Mammary epithelial cell (primary cell): ENCODE measurements around the gene CLCN4.

Experiments
- EZH2 ChIP-seq: IDR thresholded peaks from 2 replicates; pipeline ENCODE4 v1.6.1; 2012; ENCODE audit warnings: low read length, inconsistent platforms, borderline replicate concordance
- TF ChIP-seq, protein P1 (sequence below), 2 donors: IDR thresholded peaks in 1 of 2; conservative IDR thresholded peaks in 1 of 2; 2 replicates each; pipeline ENCODE4 v1.5.1; 2011 to 2012; ENCODE audit warnings: inconsistent platforms in 2 of 2, low read length in 2 of 2, mild to moderate bottlenecking in 2 of 2, control low read depth in 1 of 2, low read depth in 1 of 2; ENCODE audit not compliant: insufficient read depth in 1 of 2; ENCODE audit errors: extremely low read depth in 1 of 2

DNA sequence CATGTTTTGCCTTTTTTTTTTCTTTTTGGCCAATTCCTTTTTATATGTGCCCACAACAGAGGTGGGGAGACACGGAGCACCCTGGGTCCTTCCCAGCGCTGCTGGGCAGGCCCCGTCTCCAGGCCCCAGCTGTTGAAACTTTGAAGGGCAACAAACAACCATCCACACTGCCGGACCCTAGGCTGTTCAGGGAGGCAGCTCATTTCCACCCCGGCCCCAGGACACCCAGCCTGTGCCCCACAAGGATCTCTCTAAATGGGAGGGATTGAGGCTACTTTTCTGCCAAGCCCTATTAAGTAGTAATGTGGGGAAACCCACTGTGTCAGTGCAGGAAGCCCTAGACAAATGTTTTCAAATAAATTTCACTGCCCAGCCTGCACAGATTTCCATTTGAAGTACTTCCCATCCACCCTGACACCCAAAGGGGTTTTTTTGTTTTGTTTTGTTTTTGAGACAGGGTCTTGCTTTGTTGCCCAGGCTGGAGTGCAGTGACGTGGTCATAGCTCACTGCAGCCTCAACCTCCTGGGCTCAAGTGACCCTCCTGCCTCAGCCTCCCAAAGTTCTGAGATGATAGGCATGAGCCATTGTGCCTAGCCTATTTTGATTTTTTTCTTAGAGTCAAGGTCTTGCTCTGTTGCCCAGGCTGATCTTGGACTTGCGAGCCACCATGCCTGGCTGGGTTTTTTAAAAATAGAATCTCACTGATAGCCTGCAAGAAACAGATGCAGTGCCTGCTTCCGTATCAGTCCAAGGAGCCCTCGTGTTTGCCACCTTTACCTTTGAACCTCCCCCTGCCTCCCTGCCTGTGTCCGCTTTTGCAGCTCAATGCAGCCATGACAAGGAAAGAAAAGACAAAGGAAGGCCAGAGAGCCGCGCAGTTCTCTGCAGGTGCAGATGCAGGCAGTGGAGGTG lies 13.4 kb upstream of the CLCN4 start:
- TF ChIP-seq, protein P1, sequence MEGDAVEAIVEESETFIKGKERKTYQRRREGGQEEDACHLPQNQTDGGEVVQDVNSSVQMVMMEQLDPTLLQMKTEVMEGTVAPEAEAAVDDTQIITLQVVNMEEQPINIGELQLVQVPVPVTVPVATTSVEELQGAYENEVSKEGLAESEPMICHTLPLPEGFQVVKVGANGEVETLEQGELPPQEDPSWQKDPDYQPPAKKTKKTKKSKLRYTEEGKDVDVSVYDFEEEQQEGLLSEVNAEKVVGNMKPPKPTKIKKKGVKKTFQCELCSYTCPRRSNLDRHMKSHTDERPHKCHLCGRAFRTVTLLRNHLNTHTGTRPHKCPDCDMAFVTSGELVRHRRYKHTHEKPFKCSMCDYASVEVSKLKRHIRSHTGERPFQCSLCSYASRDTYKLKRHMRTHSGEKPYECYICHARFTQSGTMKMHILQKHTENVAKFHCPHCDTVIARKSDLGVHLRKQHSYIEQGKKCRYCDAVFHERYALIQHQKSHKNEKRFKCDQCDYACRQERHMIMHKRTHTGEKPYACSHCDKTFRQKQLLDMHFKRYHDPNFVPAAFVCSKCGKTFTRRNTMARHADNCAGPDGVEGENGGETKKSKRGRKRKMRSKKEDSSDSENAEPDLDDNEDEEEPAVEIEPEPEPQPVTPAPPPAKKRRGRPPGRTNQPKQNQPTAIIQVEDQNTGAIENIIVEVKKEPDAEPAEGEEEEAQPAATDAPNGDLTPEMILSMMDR (conservative IDR thresholded peaks at IDR 0.05 in 1 of 2, IDR thresholded peaks at IDR 0.05 in 1 of 2; ENCODE audit: extremely low read depth in 1 of 2, insufficient read depth in 1 of 2, low read depth in 1 of 2, low read length in 2 of 2) = no peak
- TF ChIP-seq EZH2 = no peak
